Measurements from ENCODE around the gene DCXR. TPM values are rescaled to one million over a fixed set of nuclear protein-coding genes. Genes with fewer than 3 reads are reported as not detected.

The DCXR gene
- total and polyA plus RNA-seq, 7 donors = 44.3 to 163 (median 94.8) TPM

- WGBS, 2 donors = 93 to 94% methylated on average over 55 of the region's 55 CpGs
- H3K36me3 ChIP-seq = peaks cover 70 to 100% (median 92%) of the 10 kb centered on the region in 4 donors
- intact Hi-C loops (cut with DNase I) = no loop called here
Observed at GRCh38 chr17:82083533-82084359, 46.2 kb upstream of the DCXR start.

GRCh38 chr17:82083009-82083408, 45.5 kb upstream of the DCXR start:
- DNase-seq = no peak
- intact Hi-C loops (cut with DNase I) = no loop called here
- peaks cover 63 to 98% (median 84%) of the 10 kb centered on the region in 4 donors for H3K36me3 ChIP-seq
- H3K4me3 ChIP-seq = no peak overlapping the region
- no peaks in the 10 kb centered on the region for H3K9me3 ChIP-seq
- TF ChIP-seq POLR2A (IDR thresholded peaks at IDR 0.05) (no peak), POLR2AphosphoS5 (IDR thresholded peaks at IDR 0.05) (no peak), EP300 (IDR thresholded peaks at IDR 0.05) (no peak), CTCF (IDR thresholded peaks at IDR 0.05) (no peak)
- no peaks in the 10 kb centered on the region for H3K4me1 ChIP-seq
- H3K27ac ChIP-seq = no peak overlapping the region
- no peaks in the 10 kb centered on the region for H3K27me3 ChIP-seq
- 94 to 96% methylated on average over 24 of the region's 24 CpGs for WGBS, 2 donors

More at GRCh38 chr17:82083533-82084359, 46.2 kb upstream of the DCXR start:
- Histone ChIP-seq H3K4me3 (no peak overlapping the region), H3K9me3 (no peaks in the 10 kb centered on the region), H3K27me3 (no peaks in the 10 kb centered on the region), H3K27ac (no peak overlapping the region), H3K4me1 (no peaks in the 10 kb centered on the region)
- no peak for DNase-seq
- TF ChIP-seq POLR2AphosphoS5 (IDR thresholded peaks at IDR 0.05) (no peak), CTCF (IDR thresholded peaks at IDR 0.05) (no peak), EP300 (IDR thresholded peaks at IDR 0.05) (no peak), POLR2A (IDR thresholded peaks at IDR 0.05) (no peak)

- no peak overlapping the region for H3K27ac ChIP-seq
- no peaks in the 10 kb centered on the region for H3K27me3 ChIP-seq
- no peaks in the 10 kb centered on the region for H3K9me3 ChIP-seq
- H3K4me1 ChIP-seq = no peaks in the 10 kb centered on the region
- H3K4me3 ChIP-seq = no peak overlapping the region
- peaks cover 57 to 92% (median 79%) of the 10 kb centered on the region in 4 donors for H3K36me3 ChIP-seq
- no peak for DNase-seq
- intact Hi-C loops (cut with DNase I) = no loop called here
- WGBS, 2 donors = 94% methylated on average over 19 of the region's 19 CpGs
- TF ChIP-seq POLR2AphosphoS5 (IDR thresholded peaks at IDR 0.05) (no peak), CTCF (IDR thresholded peaks at IDR 0.05) (no peak), EP300 (IDR thresholded peaks at IDR 0.05) (no peak), POLR2A (IDR thresholded peaks at IDR 0.05) (no peak)
Observed at GRCh38 chr17:82082456-82082855, 45.0 kb upstream of the DCXR start.

GRCh38 chr17:82081966-82082365, 44.5 kb upstream of the DCXR start:
- no peaks in the 10 kb centered on the region for H3K27me3 ChIP-seq
- intact Hi-C loops (cut with DNase I) = no loop called here
- H3K4me1 ChIP-seq = no peaks in the 10 kb centered on the region
- TF ChIP-seq POLR2AphosphoS5 (IDR thresholded peaks at IDR 0.05) (no peak), POLR2A (IDR thresholded peaks at IDR 0.05) (no peak), CTCF (IDR thresholded peaks at IDR 0.05) (no peak), EP300 (IDR thresholded peaks at IDR 0.05) (no peak)
- DNase-seq = no peak
- H3K4me3 ChIP-seq = no peak overlapping the region
- 91 to 92% methylated on average over 22 of the region's 22 CpGs for WGBS, 2 donors
- no peak overlapping the region for H3K27ac ChIP-seq
- H3K36me3 ChIP-seq = peaks cover 54 to 87% (median 75%) of the 10 kb centered on the region in 4 donors
- H3K9me3 ChIP-seq = no peaks in the 10 kb centered on the region

All from sigmoid colon (tissue), 7 donors.